Measurements from ENCODE around the gene GPR84.

DNA sequence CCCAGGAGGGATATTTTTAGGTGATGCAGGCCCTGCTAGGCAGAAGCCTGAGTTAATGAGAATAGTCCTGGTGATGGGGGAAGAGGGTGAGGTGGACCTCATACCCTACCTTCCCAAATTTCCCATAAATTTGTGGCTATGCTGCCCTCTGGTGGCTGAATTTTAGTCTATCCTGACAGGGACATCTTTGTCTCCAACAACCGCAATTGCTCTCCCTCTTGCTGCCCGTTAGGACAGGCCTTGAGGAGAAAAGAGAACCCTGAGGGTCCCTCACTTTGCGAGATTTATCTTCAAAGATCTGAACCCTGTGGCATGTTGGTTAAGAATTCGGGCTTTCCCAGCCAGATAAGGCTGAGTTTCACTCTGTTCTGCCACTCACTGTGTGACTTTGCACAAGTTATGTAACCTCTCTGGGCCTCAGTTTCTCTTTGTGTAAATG lies 30.0 kb upstream of the GPR84 start:
- TF ChIP-seq, protein P1, sequence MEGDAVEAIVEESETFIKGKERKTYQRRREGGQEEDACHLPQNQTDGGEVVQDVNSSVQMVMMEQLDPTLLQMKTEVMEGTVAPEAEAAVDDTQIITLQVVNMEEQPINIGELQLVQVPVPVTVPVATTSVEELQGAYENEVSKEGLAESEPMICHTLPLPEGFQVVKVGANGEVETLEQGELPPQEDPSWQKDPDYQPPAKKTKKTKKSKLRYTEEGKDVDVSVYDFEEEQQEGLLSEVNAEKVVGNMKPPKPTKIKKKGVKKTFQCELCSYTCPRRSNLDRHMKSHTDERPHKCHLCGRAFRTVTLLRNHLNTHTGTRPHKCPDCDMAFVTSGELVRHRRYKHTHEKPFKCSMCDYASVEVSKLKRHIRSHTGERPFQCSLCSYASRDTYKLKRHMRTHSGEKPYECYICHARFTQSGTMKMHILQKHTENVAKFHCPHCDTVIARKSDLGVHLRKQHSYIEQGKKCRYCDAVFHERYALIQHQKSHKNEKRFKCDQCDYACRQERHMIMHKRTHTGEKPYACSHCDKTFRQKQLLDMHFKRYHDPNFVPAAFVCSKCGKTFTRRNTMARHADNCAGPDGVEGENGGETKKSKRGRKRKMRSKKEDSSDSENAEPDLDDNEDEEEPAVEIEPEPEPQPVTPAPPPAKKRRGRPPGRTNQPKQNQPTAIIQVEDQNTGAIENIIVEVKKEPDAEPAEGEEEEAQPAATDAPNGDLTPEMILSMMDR (IDR thresholded peaks at IDR 0.05) = peak; percentile 49 to 65 (median 55)
- TF ChIP-seq POLR2A (IDR thresholded peaks at IDR 0.05) = no peak
